DND-41 (cell line): ENCODE results near the gene S100Z.

Source experiments
- EZH2 ChIP-seq: IDR thresholded peaks from 3 replicates; pipeline ENCODE4 v1.6.1; 2012; ENCODE audit warnings: borderline replicate concordance, low read depth, mild to moderate bottlenecking, moderate library complexity, low read length, inconsistent platforms; ENCODE audit not compliant: severe bottlenecking
- TF ChIP-seq, protein P1 (sequence below): IDR thresholded peaks from 2 replicates; pipeline ENCODE4 v1.5.1; 2012; ENCODE audit warnings: borderline replicate concordance, low read length, moderate library complexity, mild to moderate bottlenecking; ENCODE audit not compliant: poor library complexity, severe bottlenecking; ENCODE audit errors: extremely low read depth

DNA sequence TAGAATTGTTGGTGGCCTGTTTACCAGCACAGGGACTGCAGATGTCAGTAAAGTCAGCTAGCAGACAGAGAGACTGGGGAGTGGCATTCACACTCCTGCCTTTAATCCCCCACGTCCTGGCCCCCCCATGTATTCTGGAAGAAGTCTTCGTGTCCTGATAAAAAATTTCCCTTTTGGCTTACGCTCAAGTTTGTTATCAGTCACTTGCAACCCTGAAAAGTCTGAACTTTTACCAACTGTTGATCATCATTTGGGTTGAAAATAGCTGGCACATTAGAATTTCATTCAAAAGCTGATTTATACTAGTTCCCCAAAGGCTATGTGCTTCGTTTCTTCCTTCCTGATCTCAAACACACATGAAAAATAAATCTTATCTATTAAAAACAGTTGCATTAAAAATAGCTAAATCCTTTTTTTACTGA, 97.3 kb downstream of the S100Z start:
- TF ChIP-seq, protein P1, sequence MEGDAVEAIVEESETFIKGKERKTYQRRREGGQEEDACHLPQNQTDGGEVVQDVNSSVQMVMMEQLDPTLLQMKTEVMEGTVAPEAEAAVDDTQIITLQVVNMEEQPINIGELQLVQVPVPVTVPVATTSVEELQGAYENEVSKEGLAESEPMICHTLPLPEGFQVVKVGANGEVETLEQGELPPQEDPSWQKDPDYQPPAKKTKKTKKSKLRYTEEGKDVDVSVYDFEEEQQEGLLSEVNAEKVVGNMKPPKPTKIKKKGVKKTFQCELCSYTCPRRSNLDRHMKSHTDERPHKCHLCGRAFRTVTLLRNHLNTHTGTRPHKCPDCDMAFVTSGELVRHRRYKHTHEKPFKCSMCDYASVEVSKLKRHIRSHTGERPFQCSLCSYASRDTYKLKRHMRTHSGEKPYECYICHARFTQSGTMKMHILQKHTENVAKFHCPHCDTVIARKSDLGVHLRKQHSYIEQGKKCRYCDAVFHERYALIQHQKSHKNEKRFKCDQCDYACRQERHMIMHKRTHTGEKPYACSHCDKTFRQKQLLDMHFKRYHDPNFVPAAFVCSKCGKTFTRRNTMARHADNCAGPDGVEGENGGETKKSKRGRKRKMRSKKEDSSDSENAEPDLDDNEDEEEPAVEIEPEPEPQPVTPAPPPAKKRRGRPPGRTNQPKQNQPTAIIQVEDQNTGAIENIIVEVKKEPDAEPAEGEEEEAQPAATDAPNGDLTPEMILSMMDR: no peak
- TF ChIP-seq EZH2: no peak
